Panc1 (cell line): ENCODE measurements around the gene RGP1.

ENCODE experiments used
- CTCF ChIP-seq: fragments of 450-650 bp; IDR thresholded peaks from 2 replicates; pipeline ENCODE4 v1.5.1; 2017; ENCODE audit warnings: mild to moderate bottlenecking
- POLR2AphosphoS5 ChIP-seq: IDR thresholded peaks from 2 replicates; pipeline ENCODE4 v1.6.1; 2012; ENCODE audit warnings: mild to moderate bottlenecking, low read depth, low read length, moderate library complexity
- REST ChIP-seq, 2 experiments: IDR thresholded peaks; 2 replicates each; pipeline ENCODE4 v1.6.1; 2011 to 2012; ENCODE audit warnings: low read depth in 2 of 2, control low read depth in 1 of 2, low read length in 1 of 2, mild to moderate bottlenecking in 1 of 2, moderate library complexity in 1 of 2; ENCODE audit not compliant: insufficient read depth in 1 of 2
- SIN3A ChIP-seq: IDR thresholded peaks from 2 replicates; pipeline ENCODE4 v1.6.1; 2012; ENCODE audit warnings: low read depth, mild to moderate bottlenecking, low read length, moderate library complexity, borderline replicate concordance; ENCODE audit not compliant: insufficient read depth
- TCF7L2 ChIP-seq: IDR thresholded peaks from 2 replicates; pipeline ENCODE4 v1.6.1; 2011; ENCODE audit warnings: mild to moderate bottlenecking, low read depth, low read length, inconsistent platforms

GRCh38 chr9:35774907-35775635 lies 26.0 kb downstream of the RGP1 start:
- TF ChIP-seq CTCF (no peak), POLR2AphosphoS5 (no peak), SIN3A (no peak), TCF7L2 (no peak), REST (IDR thresholded peaks at IDR 0.05; ENCODE audit: insufficient read depth in 1 of 2, low read depth in 2 of 2, low read length in 1 of 2) (no peak)
